ENCODE results near the gene KBTBD12. TPM values are rescaled to one million over a fixed set of nuclear protein-coding genes. Genes with fewer than 3 reads are reported as not detected.

KBTBD12 gene
- total RNA-seq, 1 experiment from 2014 or later, result not detected

DNA sequence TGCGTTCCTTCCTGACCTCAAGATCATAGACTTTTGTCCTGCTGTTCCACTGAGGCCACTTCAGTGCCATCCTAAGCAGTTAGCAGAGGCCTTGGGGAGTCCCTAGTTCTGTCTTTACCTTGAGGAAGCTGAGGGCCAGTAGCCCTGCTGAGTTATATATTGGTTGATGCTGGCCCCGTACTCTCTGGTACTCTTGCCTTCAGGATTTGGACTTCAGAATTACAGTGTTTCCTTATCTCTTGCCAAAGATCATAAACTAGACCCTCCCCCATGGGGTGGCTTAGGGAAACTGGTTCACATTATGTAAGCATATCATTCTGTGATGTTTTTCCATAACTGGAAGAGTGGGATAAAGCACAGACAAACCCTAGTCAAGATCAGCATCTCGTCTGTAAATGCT, 33.2 kb downstream of the KBTBD12 start:
- Histone ChIP-seq H3K9me2 (replicated peaks; ENCODE audit: insufficient read depth, low read length) (no peaks in the 10 kb centered on the region), H3K4me2 (ENCODE audit: low read depth, low read length, poor library complexity, severe bottlenecking) (no peak overlapping the region), H2AFZ (ENCODE audit: low read length) (no peak overlapping the region), H3K4me3 (ENCODE audit: low read length) (no peak overlapping the region), H3K36me3 (ENCODE audit: insufficient read depth, low read length) (no peaks in the 10 kb centered on the region), H3K27me3 (ENCODE audit: low read length) (no peaks in the 10 kb centered on the region), H3K79me2 (ENCODE audit: low read length) (no peaks in the 10 kb centered on the region), H3K9me3 (ENCODE audit: low read length) (no peaks in the 10 kb centered on the region), H4K20me1 (ENCODE audit: insufficient read depth, low read depth, low read length) (no peaks in the 10 kb centered on the region), H3K4me1 (ENCODE audit: low read length) (no peaks in the 10 kb centered on the region), H3K27ac (ENCODE audit: low read length) (no peak overlapping the region), H3K9ac (ENCODE audit: low read length) (no peak overlapping the region)
- DNase-seq, result no peak

DNA sequence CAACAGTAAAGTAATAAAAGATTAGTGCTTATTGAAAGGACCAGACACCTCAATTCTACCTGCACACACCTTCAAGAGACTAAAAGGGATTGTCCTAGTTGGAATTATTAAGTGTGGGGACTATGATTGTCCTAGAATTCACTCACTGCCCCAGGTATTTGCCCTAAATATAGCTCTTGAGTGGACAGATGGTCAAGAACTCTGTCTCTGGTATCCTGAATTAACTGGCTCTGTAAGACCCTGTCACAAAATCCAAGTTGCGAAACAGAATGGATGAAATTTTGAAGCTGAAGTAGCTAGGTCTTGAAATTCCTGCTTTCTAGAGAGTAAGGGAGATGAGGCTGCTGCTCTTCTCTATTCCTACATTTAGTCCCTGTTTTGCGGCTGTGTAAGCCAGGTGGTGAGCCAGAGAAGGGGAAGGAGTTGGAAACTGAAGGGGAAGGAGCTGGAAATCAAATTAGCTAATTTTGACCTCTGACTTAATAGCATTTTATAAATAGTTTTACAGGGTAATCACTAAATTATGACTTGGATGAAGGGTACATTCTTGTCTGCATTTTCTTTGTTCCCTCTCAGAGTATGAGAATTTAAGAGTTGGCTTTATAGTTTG, 34.5 kb downstream of the KBTBD12 start:
- Histone ChIP-seq H2AFZ (ENCODE audit: low read length) (no peak overlapping the region), H3K27me3 (ENCODE audit: low read length) (no peaks in the 10 kb centered on the region), H3K36me3 (ENCODE audit: insufficient read depth, low read length) (no peaks in the 10 kb centered on the region), H3K4me3 (ENCODE audit: low read length) (no peak overlapping the region), H3K79me2 (ENCODE audit: low read length) (no peaks in the 10 kb centered on the region), H3K9ac (ENCODE audit: low read length) (no peak overlapping the region), H3K4me2 (ENCODE audit: low read depth, low read length, poor library complexity, severe bottlenecking) (no peak overlapping the region), H3K9me3 (ENCODE audit: low read length) (no peaks in the 10 kb centered on the region), H3K4me1 (ENCODE audit: low read length) (no peaks in the 10 kb centered on the region), H3K27ac (ENCODE audit: low read length) (no peak overlapping the region), H3K9me2 (replicated peaks; ENCODE audit: insufficient read depth, low read length) (no peaks in the 10 kb centered on the region), H4K20me1 (ENCODE audit: insufficient read depth, low read depth, low read length) (no peaks in the 10 kb centered on the region)
- DNase-seq, result no peak

DNA sequence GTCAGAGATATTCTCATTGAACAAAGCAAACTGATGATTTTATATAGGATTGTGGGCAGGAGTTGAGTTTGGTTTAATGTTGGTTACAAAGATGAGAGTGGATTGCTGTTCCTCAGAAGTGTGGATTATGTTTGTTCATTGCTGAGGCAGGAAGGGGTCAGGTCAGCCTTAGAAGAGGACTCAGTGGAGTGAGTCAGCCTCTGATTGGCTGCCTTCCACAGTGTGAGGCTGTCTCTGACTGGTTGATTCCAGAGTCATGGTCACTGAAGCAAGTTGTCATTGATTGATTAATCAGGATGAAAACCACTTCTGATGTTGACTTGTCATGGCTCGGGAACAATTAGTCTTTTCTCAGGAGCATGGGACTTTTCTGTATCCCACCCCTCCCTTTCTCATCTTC, 36.2 kb downstream of the KBTBD12 start:
- Histone ChIP-seq H3K27me3 (ENCODE audit: low read length) (no peaks in the 10 kb centered on the region), H3K79me2 (ENCODE audit: low read length) (no peaks in the 10 kb centered on the region), H4K20me1 (ENCODE audit: insufficient read depth, low read depth, low read length) (no peaks in the 10 kb centered on the region), H3K4me1 (ENCODE audit: low read length) (no peaks in the 10 kb centered on the region), H3K27ac (ENCODE audit: low read length) (no peak overlapping the region), H3K9me2 (replicated peaks; ENCODE audit: insufficient read depth, low read length) (no peaks in the 10 kb centered on the region), H3K4me2 (ENCODE audit: low read depth, low read length, poor library complexity, severe bottlenecking) (no peak overlapping the region), H3K9ac (ENCODE audit: low read length) (no peak overlapping the region), H3K4me3 (ENCODE audit: low read length) (no peak overlapping the region), H3K36me3 (ENCODE audit: insufficient read depth, low read length) (no peaks in the 10 kb centered on the region), H3K9me3 (ENCODE audit: low read length) (no peaks in the 10 kb centered on the region), H2AFZ (ENCODE audit: low read length) (no peak overlapping the region)
- DNase-seq, result no peak

DNA sequence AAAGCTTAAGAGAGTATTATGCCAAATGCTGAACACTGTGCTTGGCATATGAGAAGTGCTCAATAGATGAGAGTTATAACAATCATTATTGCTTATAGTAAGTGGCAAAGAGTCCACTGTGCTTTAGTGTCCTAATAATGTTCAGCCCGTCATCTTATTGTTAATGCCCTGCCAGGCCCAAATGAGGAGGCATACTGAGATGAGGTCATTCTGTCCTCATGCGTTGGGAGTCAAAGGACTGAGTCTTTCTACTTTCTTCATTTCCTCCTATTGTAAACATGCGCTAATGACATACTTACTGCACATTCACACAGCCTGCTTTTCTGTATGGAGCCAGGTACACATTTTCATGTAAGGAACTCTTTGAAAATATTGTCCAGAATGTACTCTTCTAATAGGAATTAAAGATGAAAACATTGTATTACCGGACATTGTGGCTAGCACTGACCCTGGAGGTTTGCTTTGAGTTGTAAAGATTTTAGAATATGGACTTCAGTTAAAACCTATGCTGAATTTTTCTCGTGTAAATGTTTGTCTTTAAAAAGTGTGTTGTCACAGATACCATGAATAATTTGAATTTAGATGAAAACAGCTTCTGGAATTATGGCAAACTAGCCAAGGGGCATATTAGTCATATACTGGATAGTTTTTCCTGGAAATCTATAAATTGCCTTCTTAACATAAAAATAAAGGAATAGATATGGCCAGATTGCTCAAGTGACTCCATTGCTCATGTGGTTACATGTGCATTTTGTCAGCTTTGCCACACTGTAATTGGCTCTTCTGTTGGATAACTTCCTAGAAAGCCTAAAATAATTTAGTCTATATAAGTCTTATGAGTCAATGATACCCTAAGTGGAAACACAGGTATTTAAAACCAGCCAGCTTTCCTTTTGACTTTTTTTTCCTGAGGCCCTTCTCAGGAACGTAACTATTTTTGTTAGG, 38.3 kb downstream of the KBTBD12 start:
- Histone ChIP-seq H4K20me1 (ENCODE audit: insufficient read depth, low read depth, low read length) (no peaks in the 10 kb centered on the region), H3K27ac (ENCODE audit: low read length) (no peak overlapping the region), H3K36me3 (ENCODE audit: insufficient read depth, low read length) (no peaks in the 10 kb centered on the region), H3K9me2 (replicated peaks; ENCODE audit: insufficient read depth, low read length) (no peaks in the 10 kb centered on the region), H3K9me3 (ENCODE audit: low read length) (no peaks in the 10 kb centered on the region), H3K4me1 (ENCODE audit: low read length) (no peaks in the 10 kb centered on the region), H3K4me2 (ENCODE audit: low read depth, low read length, poor library complexity, severe bottlenecking) (no peak overlapping the region), H3K79me2 (ENCODE audit: low read length) (no peaks in the 10 kb centered on the region), H2AFZ (ENCODE audit: low read length) (no peak overlapping the region), H3K9ac (ENCODE audit: low read length) (no peak overlapping the region), H3K27me3 (ENCODE audit: low read length) (no peaks in the 10 kb centered on the region), H3K4me3 (ENCODE audit: low read length) (no peak overlapping the region)
- no peak for DNase-seq

DNA sequence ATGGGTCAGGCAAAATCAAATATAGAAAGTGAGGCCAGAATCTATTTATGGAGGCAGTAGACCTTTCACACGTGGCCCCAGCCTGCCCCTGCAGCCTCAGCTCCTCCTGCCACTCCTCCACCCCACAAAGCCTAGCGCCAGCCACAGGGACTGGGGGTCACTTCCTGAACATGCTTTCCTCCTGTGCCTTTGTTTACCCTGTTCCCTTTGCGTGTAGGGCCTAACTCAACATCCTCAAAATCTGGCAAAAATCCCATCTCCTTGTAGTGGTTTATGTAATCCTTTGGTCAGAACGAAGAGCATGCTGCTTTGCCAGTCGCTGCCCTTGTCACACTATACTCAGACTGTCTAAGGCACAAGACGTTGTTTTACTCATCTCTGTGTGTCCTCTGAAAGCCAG, 39.6 kb downstream of the KBTBD12 start:
- no peaks in the 10 kb centered on the region for H3K4me1 ChIP-seq (ENCODE audit: low read length)
- no peak overlapping the region for H3K27ac ChIP-seq (ENCODE audit: low read length)
- H4K20me1 ChIP-seq (ENCODE audit: insufficient read depth, low read depth, low read length), result no peaks in the 10 kb centered on the region
- no peak overlapping the region for H3K9ac ChIP-seq (ENCODE audit: low read length)
- H3K27me3 ChIP-seq (ENCODE audit: low read length), result no peaks in the 10 kb centered on the region
- no peaks in the 10 kb centered on the region for H3K9me3 ChIP-seq (ENCODE audit: low read length)
- H3K36me3 ChIP-seq (ENCODE audit: insufficient read depth, low read length), result no peaks in the 10 kb centered on the region
- H3K4me3 ChIP-seq (ENCODE audit: low read length), result no peak overlapping the region
- H3K4me2 ChIP-seq (ENCODE audit: low read depth, low read length, poor library complexity, severe bottlenecking), result no peak overlapping the region
- no peaks in the 10 kb centered on the region for H3K79me2 ChIP-seq (ENCODE audit: low read length)
- H2AFZ ChIP-seq (ENCODE audit: low read length), result no peak overlapping the region
- H3K9me2 ChIP-seq (replicated peaks; ENCODE audit: insufficient read depth, low read length), result no peaks in the 10 kb centered on the region
- no peak for DNase-seq

DNA sequence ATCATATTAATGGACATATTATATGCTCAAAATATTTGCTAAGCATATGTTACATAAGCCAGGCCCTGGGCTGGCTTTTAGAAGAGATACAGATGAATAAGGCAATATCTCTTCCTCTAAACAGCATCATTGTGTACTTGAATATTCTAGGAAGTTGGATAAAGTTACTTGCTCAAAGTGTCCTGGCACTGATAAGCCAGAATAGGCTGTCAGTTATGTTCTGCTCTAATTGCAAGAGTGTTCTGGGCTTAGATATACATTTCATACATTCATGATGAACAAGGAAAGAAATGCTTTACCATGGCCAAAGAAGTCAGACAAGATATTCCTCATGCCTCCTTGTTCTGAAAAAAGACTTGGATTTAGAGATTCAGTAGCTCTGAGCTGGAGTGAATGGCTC, 40.7 kb downstream of the KBTBD12 start:
- no peaks in the 10 kb centered on the region for H4K20me1 ChIP-seq (ENCODE audit: insufficient read depth, low read depth, low read length)
- H3K9me2 ChIP-seq (replicated peaks; ENCODE audit: insufficient read depth, low read length), result no peaks in the 10 kb centered on the region
- H2AFZ ChIP-seq (ENCODE audit: low read length), result no peak overlapping the region
- H3K9ac ChIP-seq (ENCODE audit: low read length), result no peak overlapping the region
- no peak overlapping the region for H3K4me3 ChIP-seq (ENCODE audit: low read length)
- H3K27me3 ChIP-seq (ENCODE audit: low read length), result no peaks in the 10 kb centered on the region
- no peaks in the 10 kb centered on the region for H3K9me3 ChIP-seq (ENCODE audit: low read length)
- H3K79me2 ChIP-seq (ENCODE audit: low read length), result no peaks in the 10 kb centered on the region
- no peak for DNase-seq
- H3K4me1 ChIP-seq (ENCODE audit: low read length), result no peaks in the 10 kb centered on the region
- H3K4me2 ChIP-seq (ENCODE audit: low read depth, low read length, poor library complexity, severe bottlenecking), result no peak overlapping the region
- no peaks in the 10 kb centered on the region for H3K36me3 ChIP-seq (ENCODE audit: insufficient read depth, low read length)
- H3K27ac ChIP-seq (ENCODE audit: low read length), result no peak overlapping the region

DNA sequence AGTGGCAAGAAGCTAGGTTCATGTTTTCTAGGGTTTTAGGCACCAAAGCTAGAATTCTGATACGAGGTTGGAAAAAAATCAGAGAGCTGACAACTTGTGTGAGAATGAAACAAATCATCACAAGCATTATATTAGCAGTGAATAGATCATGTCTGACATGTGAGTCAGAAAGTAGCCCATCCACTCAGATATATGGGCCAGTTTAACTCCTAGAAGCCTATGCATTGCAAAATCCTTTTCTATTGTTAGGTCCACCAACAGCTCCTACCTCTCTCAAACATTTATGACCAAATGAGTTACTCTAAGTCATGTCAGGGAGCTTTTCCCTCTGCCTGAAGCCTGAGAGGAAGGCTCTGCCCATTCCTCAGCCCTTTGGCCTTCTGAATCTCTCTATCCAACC, 44.0 kb downstream of the KBTBD12 start:
- Histone ChIP-seq H3K9me2 (replicated peaks; ENCODE audit: insufficient read depth, low read length) (no peaks in the 10 kb centered on the region), H3K9ac (ENCODE audit: low read length) (no peak overlapping the region), H3K36me3 (ENCODE audit: insufficient read depth, low read length) (no peaks in the 10 kb centered on the region), H3K4me3 (ENCODE audit: low read length) (no peak overlapping the region), H4K20me1 (ENCODE audit: insufficient read depth, low read depth, low read length) (no peaks in the 10 kb centered on the region), H2AFZ (ENCODE audit: low read length) (no peak overlapping the region), H3K9me3 (ENCODE audit: low read length) (no peaks in the 10 kb centered on the region), H3K27ac (ENCODE audit: low read length) (no peak overlapping the region), H3K79me2 (ENCODE audit: low read length) (no peaks in the 10 kb centered on the region), H3K27me3 (ENCODE audit: low read length) (no peaks in the 10 kb centered on the region), H3K4me2 (ENCODE audit: low read depth, low read length, poor library complexity, severe bottlenecking) (no peak overlapping the region), H3K4me1 (ENCODE audit: low read length) (no peaks in the 10 kb centered on the region)
- no peak for DNase-seq

DNA sequence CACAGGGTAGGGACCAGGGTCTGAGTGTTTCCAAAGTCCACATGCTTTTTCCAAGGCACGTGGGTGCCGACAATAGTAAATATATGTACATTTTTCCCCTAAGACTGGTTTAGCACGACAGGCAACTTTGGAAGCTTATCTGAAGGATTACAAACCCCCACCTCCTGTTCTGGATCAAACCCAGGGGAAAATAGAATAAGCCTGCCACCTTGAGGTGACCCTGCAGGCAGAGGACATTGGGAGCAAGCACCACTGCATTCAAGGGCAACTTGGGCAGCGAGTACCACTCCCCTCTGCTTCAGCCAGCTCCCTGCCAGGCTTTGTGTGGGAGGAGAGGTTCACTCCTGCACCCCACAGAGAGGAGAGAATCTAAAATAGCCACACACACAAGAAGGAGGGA, 44.8 kb downstream of the KBTBD12 start:
- Histone ChIP-seq H3K79me2 (ENCODE audit: low read length) (no peaks in the 10 kb centered on the region), H2AFZ (ENCODE audit: low read length) (no peak overlapping the region), H3K9me2 (replicated peaks; ENCODE audit: insufficient read depth, low read length) (no peaks in the 10 kb centered on the region), H3K4me3 (ENCODE audit: low read length) (no peak overlapping the region), H3K4me2 (ENCODE audit: low read depth, low read length, poor library complexity, severe bottlenecking) (no peak overlapping the region), H3K27me3 (ENCODE audit: low read length) (no peaks in the 10 kb centered on the region), H3K36me3 (ENCODE audit: insufficient read depth, low read length) (no peaks in the 10 kb centered on the region), H3K9ac (ENCODE audit: low read length) (no peak overlapping the region), H3K4me1 (ENCODE audit: low read length) (no peaks in the 10 kb centered on the region), H3K27ac (ENCODE audit: low read length) (no peak overlapping the region), H4K20me1 (ENCODE audit: insufficient read depth, low read depth, low read length) (no peaks in the 10 kb centered on the region), H3K9me3 (ENCODE audit: low read length) (no peaks in the 10 kb centered on the region)
- peak; percentile 46 for DNase-seq
